HEK293 (cell line): Measurements from ENCODE around the gene ARMH2.

Experiments
- BCL11A ChIP-seq: fragments of 450-650 bp; formaldehyde crosslinking; IDR thresholded peaks from 2 replicates; pipeline ENCODE4 v1.5.1; 2016; ENCODE audit warnings: low read depth, missing biosample characterization, missing genetic modification characterization
- BCL6B ChIP-seq: fragments of 450-650 bp; formaldehyde crosslinking; IDR thresholded peaks from 2 replicates; pipeline ENCODE4 v1.5.1; 2017; ENCODE audit warnings: missing biosample characterization, missing genetic modification characterization
- ELK4 ChIP-seq: IDR thresholded peaks from 2 replicates; pipeline ENCODE4 v1.6.1; 2011; ENCODE audit warnings: mild to moderate bottlenecking, low read depth, low read length, borderline replicate concordance
- FEZF1 ChIP-seq: fragments of 450-650 bp; formaldehyde crosslinking; IDR thresholded peaks from 2 replicates; pipeline ENCODE4 v1.5.1; 2016; ENCODE audit warnings: missing biosample characterization, missing genetic modification characterization
- HOXD13 ChIP-seq: sonication (generic); formaldehyde crosslinking; IDR thresholded peaks from 2 replicates; pipeline ENCODE4 v1.8.0; 2022; ENCODE audit warnings: missing genetic modification reagents, borderline replicate concordance
- INSM2 ChIP-seq: fragments of 450-650 bp; formaldehyde crosslinking; IDR thresholded peaks from 2 replicates; pipeline ENCODE4 v1.5.1; 2016; ENCODE audit warnings: missing biosample characterization, missing genetic modification characterization
- KLF8 ChIP-seq: fragments of 450-650 bp; formaldehyde crosslinking; IDR thresholded peaks from 2 replicates; pipeline ENCODE4 v1.5.1; 2016; ENCODE audit warnings: missing biosample characterization, missing genetic modification characterization
- MEIS1 ChIP-seq: sonication (generic); formaldehyde crosslinking; IDR thresholded peaks from 2 replicates; pipeline ENCODE4 v1.8.1; 2022; ENCODE audit warnings: missing genetic modification reagents, mild to moderate bottlenecking, borderline replicate concordance
- PRDM1 ChIP-seq: fragments of 450-650 bp; formaldehyde crosslinking; IDR thresholded peaks from 2 replicates; pipeline ENCODE4; 2016; ENCODE audit warnings: missing biosample characterization, missing genetic modification characterization
- PRDM4 ChIP-seq: fragments of 450-650 bp; formaldehyde crosslinking; IDR thresholded peaks from 2 replicates; pipeline ENCODE4 v1.5.1; 2017; ENCODE audit warnings: missing biosample characterization, missing genetic modification characterization
- RBAK ChIP-seq: fragments of 450-650 bp; formaldehyde crosslinking; IDR thresholded peaks from 2 replicates; pipeline ENCODE4 v1.5.1; 2016; ENCODE audit warnings: missing biosample characterization, missing genetic modification characterization
- SCRT2 ChIP-seq: fragments of 450-650 bp; formaldehyde crosslinking; IDR thresholded peaks from 2 replicates; pipeline ENCODE4 v1.5.1; 2016; ENCODE audit warnings: missing biosample characterization, missing genetic modification characterization
- SP7 ChIP-seq: fragments of 450-650 bp; formaldehyde crosslinking; IDR thresholded peaks from 2 replicates; pipeline ENCODE4 v1.5.1; 2016; ENCODE audit warnings: missing biosample characterization, missing genetic modification characterization
- ZBTB44 ChIP-seq: fragments of 450-650 bp; IDR thresholded peaks from 2 replicates; pipeline ENCODE4 v1.5.1; 2018; ENCODE audit warnings: missing biosample characterization, mild to moderate bottlenecking, missing genetic modification characterization
- ZNF10 ChIP-seq: fragments of 450-650 bp; formaldehyde crosslinking; IDR thresholded peaks from 2 replicates; pipeline ENCODE4 v1.5.1; 2017; ENCODE audit warnings: missing biosample characterization, missing genetic modification characterization
- ZNF169 ChIP-seq: fragments of 450-650 bp; formaldehyde crosslinking; IDR thresholded peaks from 2 replicates; pipeline ENCODE4 v1.5.1; 2016; ENCODE audit warnings: missing biosample characterization, missing genetic modification characterization
- ZNF174 ChIP-seq: fragments of 450-650 bp; formaldehyde crosslinking; IDR thresholded peaks from 2 replicates; pipeline ENCODE4 v1.5.0; 2017; ENCODE audit warnings: missing biosample characterization, mild to moderate bottlenecking, missing genetic modification characterization
- ZNF175 ChIP-seq: fragments of 450-650 bp; formaldehyde crosslinking; IDR thresholded peaks from 2 replicates; pipeline ENCODE4 v1.5.1; 2016; ENCODE audit warnings: missing biosample characterization, missing genetic modification characterization
- ZNF2 ChIP-seq: fragments of 450-650 bp; formaldehyde crosslinking; IDR thresholded peaks from 2 replicates; pipeline ENCODE4 v1.5.1; 2016; ENCODE audit warnings: missing biosample characterization, missing genetic modification characterization
- ZNF362 ChIP-seq: fragments of 450-650 bp; formaldehyde crosslinking; IDR thresholded peaks from 2 replicates; pipeline ENCODE4 v1.5.1; 2016; ENCODE audit warnings: missing biosample characterization, missing genetic modification characterization
- ZNF558 ChIP-seq: fragments of 450-650 bp; formaldehyde crosslinking; IDR thresholded peaks from 2 replicates; pipeline ENCODE4 v1.5.1; 2016; ENCODE audit warnings: missing biosample characterization, missing genetic modification characterization
- ZNF561 ChIP-seq: fragments of 450-650 bp; IDR thresholded peaks from 2 replicates; pipeline ENCODE4 v1.5.1; 2018; ENCODE audit warnings: missing biosample characterization, missing genetic modification characterization, borderline replicate concordance
- ZNF580 ChIP-seq: fragments of 450-650 bp; formaldehyde crosslinking; IDR thresholded peaks from 2 replicates; pipeline ENCODE4 v1.5.1; 2016; ENCODE audit warnings: missing biosample characterization, missing genetic modification characterization
- ZNF624 ChIP-seq: fragments of 450-650 bp; formaldehyde crosslinking; IDR thresholded peaks from 2 replicates; pipeline ENCODE4 v1.5.1; 2017; ENCODE audit warnings: missing biosample characterization, missing genetic modification characterization
- ZNF660 ChIP-seq: fragments of 450-650 bp; IDR thresholded peaks from 2 replicates; pipeline ENCODE4 v1.5.1; 2018; ENCODE audit warnings: missing biosample characterization, mild to moderate bottlenecking, missing genetic modification characterization
- ZNF768 ChIP-seq: fragments of 450-650 bp; formaldehyde crosslinking; IDR thresholded peaks from 2 replicates; pipeline ENCODE4 v1.5.1; 2018; ENCODE audit warnings: missing biosample characterization, mild to moderate bottlenecking, missing genetic modification characterization
- ZSCAN23 ChIP-seq: fragments of 450-650 bp; formaldehyde crosslinking; IDR thresholded peaks from 2 replicates; pipeline ENCODE4 v1.5.1; 2016; ENCODE audit warnings: missing biosample characterization, missing genetic modification characterization
- ZSCAN5A ChIP-seq: fragments of 450-650 bp; formaldehyde crosslinking; IDR thresholded peaks from 2 replicates; pipeline ENCODE4 v1.5.1; 2016; ENCODE audit warnings: missing biosample characterization, missing genetic modification characterization

Gene ARMH2

GRCh38 chr6:24774696-24775519, 23.8 kb downstream of the ARMH2 start, which contains the start of gene GMNN (continued):
- TF ChIP-seq ZBTB44 (0 out of 2 replicates have a peak, but pooled peaks have one; percentile 16), ZNF169 (tag by site-specific recombination) (peak; percentile 52; the same call in 1 of the 2 replicates), PRDM4 (tag by site-specific recombination) (peak; percentile 69; the same call in 1 of the 2 replicates), ZNF580 (tag by site-specific recombination) (peak; percentile 97), ZNF558 (peak; percentile 37; the same call in 1 of the 2 replicates), RBAK (no peak), ZNF660 (tag by site-specific recombination) (peak; percentile 88), INSM2 (peak; percentile 79; the same call in 1 of the 2 replicates), ZNF10 (tag by site-specific recombination) (peak; percentile 57; the same call in 1 of the 2 replicates), HOXD13 (CRISPR knock-in tag) (peak; percentile 76; the same call in 1 of the 2 replicates), BCL6B (tag by site-specific recombination) (no peak), ZNF561 (tag by site-specific recombination) (peak; percentile 60), MEIS1 (CRISPR knock-in tag) (0 out of 2 replicates have a peak, but pooled peaks have one; percentile 1), ZNF175 (tag by site-specific recombination) (no peak), ZNF362 (tag by site-specific recombination) (no peak; the same call in 1 of the 2 replicates), SP7 (peak; percentile 94), SCRT2 (tag by site-specific recombination) (peak; percentile 73), ZNF2 (tag by site-specific recombination) (peak; percentile 99), ZSCAN5A (peak; percentile 97), PRDM1 (tag by site-specific recombination) (no peak), ZNF624 (tag by site-specific recombination) (0 out of 2 replicates have a peak, but pooled peaks have one; percentile 53), ELK4 (no peak), FEZF1 (tag by site-specific recombination) (0 out of 2 replicates have a peak, but pooled peaks have one; percentile 27), BCL11A (tag by site-specific recombination) (peak; percentile 99), KLF8 (peak; percentile 90), ZNF174 (tag by site-specific recombination) (no peak), ZSCAN23 (peak; percentile 98), ZNF768 (peak; percentile 37; the same call in 1 of the 2 replicates)
